Activated CD4-positive, alpha-beta T cell treated with anti-CD3 and anti-CD28 coated beads, Interleukin-2, amount 50 U/mL, for 1 hour (primary cell): ENCODE results near the gene STK38L.

Experiments
- DNase-seq: peaks from one replicate; pipeline ENCODE4 v3.0.0-alpha.2; 2020

The STK38L gene

DNA sequence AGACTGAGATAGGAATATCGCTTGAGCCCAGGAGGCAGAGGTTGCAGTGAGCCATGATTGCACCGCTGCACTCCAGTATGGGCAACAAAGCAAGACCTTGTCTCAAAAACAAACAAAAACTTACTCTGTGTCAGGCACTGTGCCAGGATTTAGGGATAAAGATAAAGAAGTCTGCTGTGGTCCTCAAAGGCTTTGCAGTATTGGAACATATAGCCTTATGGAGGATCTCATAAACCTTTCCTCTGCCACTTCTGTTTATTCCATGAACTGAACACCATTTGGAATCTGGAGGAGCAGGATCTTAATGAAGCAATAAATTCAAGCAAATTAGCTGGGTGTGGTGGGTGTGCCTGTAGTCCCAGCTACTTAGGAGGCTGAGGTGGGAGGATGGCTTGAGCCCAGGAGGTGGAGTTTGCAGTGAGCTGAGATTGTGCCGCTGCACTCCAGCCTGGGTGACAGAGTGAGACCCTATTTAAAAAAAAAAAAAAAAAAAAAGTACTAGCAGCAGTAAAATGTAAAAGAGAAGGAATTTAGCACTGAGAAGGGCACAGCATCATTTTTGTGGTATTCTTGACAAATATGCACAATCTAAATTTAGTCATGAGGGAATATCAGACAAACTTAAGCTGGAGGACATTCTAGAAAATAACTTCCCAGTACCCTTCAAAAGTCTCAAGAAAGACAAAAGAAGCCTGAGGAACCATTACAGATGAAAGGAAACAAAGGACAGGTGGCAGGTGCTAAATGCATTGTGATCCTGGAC, 115.7 kb downstream of the STK38L start:
- no peak for DNase-seq

DNA sequence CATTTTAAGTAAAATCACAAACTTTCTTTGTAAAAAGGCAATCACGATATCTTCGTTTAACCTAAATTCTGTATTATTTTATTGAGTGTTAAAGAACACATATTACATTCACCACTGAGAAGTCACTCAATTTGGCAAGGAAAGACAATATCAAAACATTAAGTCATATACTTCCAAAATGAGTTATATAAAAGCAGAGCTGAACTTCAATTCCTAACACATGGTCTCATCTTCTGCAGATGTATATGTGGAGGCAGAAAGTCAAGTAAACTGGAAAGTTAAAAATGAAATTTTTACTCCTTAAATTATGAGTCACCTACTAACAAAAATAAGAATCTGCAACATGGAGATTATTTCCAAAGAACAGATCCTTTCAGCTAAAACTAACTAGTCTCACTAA, 117.3 kb downstream of the STK38L start:
- DNase-seq, result no peak

DNA sequence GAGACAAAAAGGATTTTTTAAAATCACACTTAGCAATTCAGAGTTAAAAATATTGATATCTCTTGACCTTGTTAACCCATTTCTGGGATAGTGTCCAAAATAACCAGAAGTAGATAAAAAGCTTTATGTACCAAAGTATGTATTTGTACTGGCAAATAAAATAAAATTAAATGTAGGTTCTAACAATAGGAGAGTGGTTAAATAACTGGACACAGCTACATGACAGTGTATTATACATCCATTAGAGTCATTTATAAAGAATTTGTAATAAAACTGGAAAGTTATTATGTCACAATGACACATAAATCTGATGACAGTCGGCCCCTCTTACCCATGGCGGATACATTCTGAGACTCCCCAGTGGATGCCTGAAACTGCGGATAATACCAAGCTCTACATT, 122.5 kb downstream of the STK38L start:
- no peak for DNase-seq

DNA sequence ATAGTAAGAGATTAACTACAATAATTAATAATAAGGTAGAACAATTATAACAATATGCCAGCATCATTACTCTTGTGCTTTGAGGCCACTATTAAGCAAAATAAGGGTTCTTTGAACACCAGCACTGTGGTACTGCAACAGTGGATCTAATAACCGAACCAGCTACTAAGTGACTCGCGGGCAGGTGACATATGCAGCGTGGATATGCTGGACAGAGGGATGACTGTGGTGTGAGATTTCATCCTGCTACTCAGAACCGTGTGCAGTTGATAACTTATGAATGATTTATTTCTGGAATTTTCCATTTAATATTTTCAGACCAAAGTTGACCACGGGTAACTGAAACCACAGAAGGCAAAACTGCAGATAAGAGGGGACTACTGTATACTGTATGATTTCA, 123.0 kb downstream of the STK38L start:
- DNase-seq, result no peak
